Measurements from ENCODE around the gene TMEM168. TPM values are rescaled to one million over a fixed set of nuclear protein-coding genes. Genes with fewer than 3 reads are reported as not detected.

The TMEM168 gene
- total and polyA plus RNA-seq, 2 experiments from 2014 or later, result 5.2 to 14.8 TPM

- no peak overlapping the region for H3K4me3 Mint-ChIP-seq
- no peaks in the 10 kb centered on the region for H3K36me3 Mint-ChIP-seq (ENCODE audit: low read depth)
- H3K27ac Mint-ChIP-seq, result no peak overlapping the region
- Histone ChIP-seq H4K20me1 (replicated peaks; ENCODE audit: insufficient read depth) (no peaks in the 10 kb centered on the region), H3F3A (replicated peaks; ENCODE audit: low read depth) (no peaks in the 10 kb centered on the region), H3K27me3 (ENCODE audit: insufficient read depth) (no peaks in the 10 kb centered on the region), H3K36me3 (ENCODE audit: insufficient read depth) (no peaks in the 10 kb centered on the region), H3K9me2 (ENCODE audit: insufficient read depth) (no peaks in the 10 kb centered on the region), H3K4me2 (no peak overlapping the region), H3K79me2 (replicated peaks; ENCODE audit: insufficient read depth) (no peaks in the 10 kb centered on the region), H2AFZ (no peak overlapping the region), H3K27ac (ENCODE audit: low read depth) (no peak overlapping the region), H3K4me3 (no peak overlapping the region), H3K4me1 (ENCODE audit: insufficient read depth) (no peaks in the 10 kb centered on the region)
- H3K9me3 Mint-ChIP-seq, result no peaks in the 10 kb centered on the region
- no peaks in the 10 kb centered on the region for H3K27me3 Mint-ChIP-seq (ENCODE audit: insufficient read depth, low read depth, poor library complexity)
- no peak for TF ChIP-seq ZNF331 (CRISPR knock-in tag; IDR thresholded peaks at IDR 0.05; ENCODE audit: low read depth)
- TF ChIP-seq NANOG (IDR thresholded peaks at IDR 0.05; ENCODE audit: borderline replicate concordance), result no peak
- no peak for TF ChIP-seq ZNF114 (CRISPR knock-in tag; IDR thresholded peaks at IDR 0.05)
- TF ChIP-seq CREB1 (CRISPR knock-in tag; IDR thresholded peaks at IDR 0.05; ENCODE audit: low read depth), result no peak
- no peak for TF ChIP-seq JUNB (IDR thresholded peaks at IDR 0.05; ENCODE audit: unreplicated experiment)
- no peak for TF ChIP-seq REST (IDR thresholded peaks at IDR 0.05; ENCODE audit: unreplicated experiment)
- no peak for TF ChIP-seq EZH2phosphoT487 (IDR thresholded peaks at IDR 0.05; ENCODE audit: unreplicated experiment)
- TF ChIP-seq EZH2 (IDR thresholded peaks at IDR 0.05; ENCODE audit: low read depth, unreplicated experiment), result no peak
- ATAC-seq, result no peak
- peaks cover 4% of the 10 kb centered on the region; the same call in 1 of the 3 replicates for H3K4me1 Mint-ChIP-seq
- no peak for DNase-seq (ENCODE audit: low spot score)
Measured at GRCh38 chr7:112806156-112806555, 16.0 kb upstream of the TMEM168 start.

- H3K9me2 ChIP-seq (ENCODE audit: insufficient read depth), result no peaks in the 10 kb centered on the region
- no peaks in the 10 kb centered on the region for H3K27me3 ChIP-seq (ENCODE audit: insufficient read depth)
- no peak overlapping the region for H3K27ac ChIP-seq (ENCODE audit: low read depth)
- H3K4me1 Mint-ChIP-seq, result no peaks in the 10 kb centered on the region; the same call in 2 of the 3 replicates
- no peaks in the 10 kb centered on the region for H3K79me2 ChIP-seq (replicated peaks; ENCODE audit: insufficient read depth)
- no peak overlapping the region for H3K4me3 ChIP-seq
- no peaks in the 10 kb centered on the region for H3K27me3 Mint-ChIP-seq (ENCODE audit: insufficient read depth, low read depth, poor library complexity)
- H3K36me3 ChIP-seq (ENCODE audit: insufficient read depth), result no peaks in the 10 kb centered on the region
- H3K4me2 ChIP-seq, result no peak overlapping the region
- H3K9me3 Mint-ChIP-seq, result no peaks in the 10 kb centered on the region
- H3K36me3 Mint-ChIP-seq (ENCODE audit: low read depth), result no peaks in the 10 kb centered on the region
- no peaks in the 10 kb centered on the region for H4K20me1 ChIP-seq (replicated peaks; ENCODE audit: insufficient read depth)
- ATAC-seq (no peak), DNase-seq (ENCODE audit: low spot score) (no peak)
- no peaks in the 10 kb centered on the region for H3K4me1 ChIP-seq (ENCODE audit: insufficient read depth)
- H3K4me3 Mint-ChIP-seq, result no peak overlapping the region
- no peak overlapping the region for H3K27ac Mint-ChIP-seq
- peaks cover 4% of the 10 kb centered on the region; the same call in 1 of the 2 replicates for H3F3A ChIP-seq (replicated peaks; ENCODE audit: low read depth)
- H2AFZ ChIP-seq, result no peak overlapping the region
- TF ChIP-seq EZH2phosphoT487 (IDR thresholded peaks at IDR 0.05; ENCODE audit: unreplicated experiment), result no peak
- TF ChIP-seq JUNB (IDR thresholded peaks at IDR 0.05; ENCODE audit: unreplicated experiment), result no peak
- TF ChIP-seq ZNF331 (CRISPR knock-in tag; IDR thresholded peaks at IDR 0.05; ENCODE audit: low read depth), result no peak
- no peak for TF ChIP-seq POLR2AphosphoS5 (IDR thresholded peaks at IDR 0.05; ENCODE audit: low read depth)
- TF ChIP-seq, protein P1, sequence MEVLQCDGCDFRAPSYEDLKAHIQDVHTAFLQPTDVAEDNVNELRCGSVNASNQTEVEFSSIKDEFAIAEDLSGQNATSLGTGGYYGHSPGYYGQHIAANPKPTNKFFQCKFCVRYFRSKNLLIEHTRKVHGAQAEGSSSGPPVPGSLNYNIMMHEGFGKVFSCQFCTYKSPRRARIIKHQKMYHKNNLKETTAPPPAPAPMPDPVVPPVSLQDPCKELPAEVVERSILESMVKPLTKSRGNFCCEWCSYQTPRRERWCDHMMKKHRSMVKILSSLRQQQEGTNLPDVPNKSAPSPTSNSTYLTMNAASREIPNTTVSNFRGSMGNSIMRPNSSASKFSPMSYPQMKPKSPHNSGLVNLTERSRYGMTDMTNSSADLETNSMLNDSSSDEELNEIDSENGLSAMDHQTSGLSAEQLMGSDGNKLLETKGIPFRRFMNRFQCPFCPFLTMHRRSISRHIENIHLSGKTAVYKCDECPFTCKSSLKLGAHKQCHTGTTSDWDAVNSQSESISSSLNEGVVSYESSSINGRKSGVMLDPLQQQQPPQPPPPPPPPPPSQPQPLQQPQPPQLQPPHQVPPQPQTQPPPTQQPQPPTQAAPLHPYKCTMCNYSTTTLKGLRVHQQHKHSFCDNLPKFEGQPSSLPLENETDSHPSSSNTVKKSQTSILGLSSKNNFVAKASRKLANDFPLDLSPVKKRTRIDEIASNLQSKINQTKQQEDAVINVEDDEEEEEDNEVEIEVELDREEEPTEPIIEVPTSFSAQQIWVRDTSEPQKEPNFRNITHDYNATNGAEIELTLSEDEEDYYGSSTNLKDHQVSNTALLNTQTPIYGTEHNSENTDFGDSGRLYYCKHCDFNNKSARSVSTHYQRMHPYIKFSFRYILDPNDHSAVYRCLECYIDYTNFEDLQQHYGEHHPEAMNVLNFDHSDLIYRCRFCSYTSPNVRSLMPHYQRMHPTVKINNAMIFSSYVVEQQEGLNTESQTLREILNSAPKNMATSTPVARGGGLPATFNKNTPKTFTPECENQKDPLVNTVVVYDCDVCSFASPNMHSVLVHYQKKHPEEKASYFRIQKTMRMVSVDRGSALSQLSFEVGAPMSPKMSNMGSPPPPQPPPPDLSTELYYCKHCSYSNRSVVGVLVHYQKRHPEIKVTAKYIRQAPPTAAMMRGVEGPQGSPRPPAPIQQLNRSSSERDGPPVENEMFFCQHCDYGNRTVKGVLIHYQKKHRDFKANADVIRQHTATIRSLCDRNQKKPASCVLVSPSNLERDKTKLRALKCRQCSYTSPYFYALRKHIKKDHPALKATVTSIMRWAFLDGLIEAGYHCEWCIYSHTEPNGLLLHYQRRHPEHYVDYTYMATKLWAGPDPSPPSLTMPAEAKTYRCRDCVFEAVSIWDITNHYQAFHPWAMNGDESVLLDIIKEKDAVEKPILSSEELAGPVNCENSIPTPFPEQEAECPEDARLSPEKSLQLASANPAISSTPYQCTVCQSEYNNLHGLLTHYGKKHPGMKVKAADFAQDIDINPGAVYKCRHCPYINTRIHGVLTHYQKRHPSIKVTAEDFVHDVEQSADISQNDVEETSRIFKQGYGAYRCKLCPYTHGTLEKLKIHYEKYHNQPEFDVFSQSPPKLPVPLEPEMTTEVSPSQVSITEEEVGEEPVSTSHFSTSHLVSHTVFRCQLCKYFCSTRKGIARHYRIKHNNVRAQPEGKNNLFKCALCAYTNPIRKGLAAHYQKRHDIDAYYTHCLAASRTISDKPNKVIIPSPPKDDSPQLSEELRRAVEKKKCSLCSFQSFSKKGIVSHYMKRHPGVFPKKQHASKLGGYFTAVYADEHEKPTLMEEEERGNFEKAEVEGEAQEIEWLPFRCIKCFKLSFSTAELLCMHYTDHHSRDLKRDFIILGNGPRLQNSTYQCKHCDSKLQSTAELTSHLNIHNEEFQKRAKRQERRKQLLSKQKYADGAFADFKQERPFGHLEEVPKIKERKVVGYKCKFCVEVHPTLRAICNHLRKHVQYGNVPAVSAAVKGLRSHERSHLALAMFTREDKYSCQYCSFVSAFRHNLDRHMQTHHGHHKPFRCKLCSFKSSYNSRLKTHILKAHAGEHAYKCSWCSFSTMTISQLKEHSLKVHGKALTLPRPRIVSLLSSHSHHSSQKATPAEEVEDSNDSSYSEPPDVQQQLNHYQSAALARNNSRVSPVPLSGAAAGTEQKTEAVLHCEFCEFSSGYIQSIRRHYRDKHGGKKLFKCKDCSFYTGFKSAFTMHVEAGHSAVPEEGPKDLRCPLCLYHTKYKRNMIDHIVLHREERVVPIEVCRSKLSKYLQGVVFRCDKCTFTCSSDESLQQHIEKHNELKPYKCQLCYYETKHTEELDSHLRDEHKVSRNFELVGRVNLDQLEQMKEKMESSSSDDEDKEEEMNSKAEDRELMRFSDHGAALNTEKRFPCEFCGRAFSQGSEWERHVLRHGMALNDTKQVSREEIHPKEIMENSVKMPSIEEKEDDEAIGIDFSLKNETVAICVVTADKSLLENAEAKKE (CRISPR knock-in tag; IDR thresholded peaks at IDR 0.05), result no peak
Measured at GRCh38 chr7:112802406-112802805, 12.2 kb upstream of the TMEM168 start.
